DOHH2 (cell line): ENCODE data around the gene RXFP2.

Experiments
- H3F3A ChIP-seq: fragments of 200-600 bp; sonication (generic), shearing (Covaris generic); 2 replicates; pipeline ENCODE4 v1.6.0; 2016; ENCODE audit warnings: antibody characterized with exemption, mild to moderate bottlenecking; ENCODE audit not compliant: control insufficient read depth, insufficient read depth
- H3K27ac ChIP-seq: fragments of 200-600 bp; sonication (generic); 2 replicates; pipeline ENCODE4 v1.5.1; 2014; ENCODE audit warnings: low read depth, mild to moderate bottlenecking, low read length, moderate library complexity
- H3K27me3 ChIP-seq: fragments of 200-600 bp; sonication (generic); 2 replicates; pipeline ENCODE4 v1.6.1; 2014; ENCODE audit warnings: mild to moderate bottlenecking, low read length, mixed read lengths; ENCODE audit not compliant: control insufficient read depth
- H3K36me3 ChIP-seq: fragments of 200-600 bp; sonication (generic); 2 replicates; pipeline ENCODE4 v1.6.1; 2014; ENCODE audit warnings: mild to moderate bottlenecking, low read length, moderate library complexity, mixed read lengths; ENCODE audit not compliant: control insufficient read depth
- H3K4me1 ChIP-seq: fragments of 200-600 bp; sonication (generic); 2 replicates; pipeline ENCODE4 v1.6.1; 2014; ENCODE audit warnings: mild to moderate bottlenecking, low read length, mixed read lengths; ENCODE audit not compliant: control insufficient read depth
- H3K4me2 ChIP-seq: fragments of 200-600 bp; sonication (generic); 2 replicates; pipeline ENCODE4 v1.6.0; 2014; ENCODE audit warnings: mild to moderate bottlenecking, low read length, moderate library complexity
- H3K4me3 ChIP-seq: fragments of 200-600 bp; sonication (generic); 2 replicates; pipeline ENCODE4 v1.5.1; 2014; ENCODE audit warnings: mild to moderate bottlenecking, low read length, mixed read lengths
- H3K79me2 ChIP-seq: fragments of 200-600 bp; sonication (generic); 2 replicates; pipeline ENCODE4 v1.6.1; 2014; ENCODE audit warnings: mild to moderate bottlenecking, low read length, mixed read lengths; ENCODE audit not compliant: control insufficient read depth
- H3K9me2 ChIP-seq: fragments of 200-600 bp; sonication (generic); replicated peaks from 2 replicates; pipeline ENCODE4 v1.6.1; 2014; ENCODE audit warnings: mild to moderate bottlenecking, low read length, mixed read lengths; ENCODE audit not compliant: control insufficient read depth
- H3K9me3 ChIP-seq: fragments of 200-600 bp; sonication (generic); 2 replicates; pipeline ENCODE4 v1.6.1; 2014; ENCODE audit warnings: antibody characterized with exemption, low read length, mixed read lengths; ENCODE audit not compliant: control insufficient read depth, insufficient read depth
- H4K20me1 ChIP-seq: fragments of 200-600 bp; sonication (generic); 2 replicates; pipeline ENCODE4 v1.6.0; 2014; ENCODE audit warnings: low read depth, mild to moderate bottlenecking, antibody characterized with exemption, low read length, moderate library complexity; ENCODE audit not compliant: control insufficient read depth, insufficient read depth
- EZH2phosphoT487 ChIP-seq: fragments of 200-600 bp; sonication (generic); IDR thresholded peaks from 2 replicates; pipeline ENCODE4 v1.6.1; 2017; ENCODE audit warnings: borderline replicate concordance, mild to moderate bottlenecking, antibody characterized with exemption, low read length, moderate library complexity, mixed read lengths
- TF ChIP-seq, protein P1 (sequence below): fragments of 200-600 bp; sonication (generic); IDR thresholded peaks from one replicate; pipeline ENCODE4 v1.5.1; 2014; ENCODE audit warnings: antibody characterized with exemption, mild to moderate bottlenecking, low read depth, low read length; ENCODE audit not compliant: poor library complexity, severe bottlenecking

RXFP2 gene

GRCh38 chr13:31793246-31793645 lies 53.9 kb downstream of the RXFP2 start:
- H3K27ac ChIP-seq, result no peak overlapping the region
- H3K4me3 ChIP-seq, result no peak overlapping the region
- no peaks in the 10 kb centered on the region for H3K4me1 ChIP-seq
- no peaks in the 10 kb centered on the region for H3K9me3 ChIP-seq
- H3K4me2 ChIP-seq, result no peak overlapping the region
- H3K9me2 ChIP-seq, result no peaks in the 10 kb centered on the region
- no peaks in the 10 kb centered on the region for H3K27me3 ChIP-seq
- no peaks in the 10 kb centered on the region for H4K20me1 ChIP-seq
- H3K36me3 ChIP-seq, result no peaks in the 10 kb centered on the region
- no peaks in the 10 kb centered on the region for H3F3A ChIP-seq
- TF ChIP-seq, protein P1, sequence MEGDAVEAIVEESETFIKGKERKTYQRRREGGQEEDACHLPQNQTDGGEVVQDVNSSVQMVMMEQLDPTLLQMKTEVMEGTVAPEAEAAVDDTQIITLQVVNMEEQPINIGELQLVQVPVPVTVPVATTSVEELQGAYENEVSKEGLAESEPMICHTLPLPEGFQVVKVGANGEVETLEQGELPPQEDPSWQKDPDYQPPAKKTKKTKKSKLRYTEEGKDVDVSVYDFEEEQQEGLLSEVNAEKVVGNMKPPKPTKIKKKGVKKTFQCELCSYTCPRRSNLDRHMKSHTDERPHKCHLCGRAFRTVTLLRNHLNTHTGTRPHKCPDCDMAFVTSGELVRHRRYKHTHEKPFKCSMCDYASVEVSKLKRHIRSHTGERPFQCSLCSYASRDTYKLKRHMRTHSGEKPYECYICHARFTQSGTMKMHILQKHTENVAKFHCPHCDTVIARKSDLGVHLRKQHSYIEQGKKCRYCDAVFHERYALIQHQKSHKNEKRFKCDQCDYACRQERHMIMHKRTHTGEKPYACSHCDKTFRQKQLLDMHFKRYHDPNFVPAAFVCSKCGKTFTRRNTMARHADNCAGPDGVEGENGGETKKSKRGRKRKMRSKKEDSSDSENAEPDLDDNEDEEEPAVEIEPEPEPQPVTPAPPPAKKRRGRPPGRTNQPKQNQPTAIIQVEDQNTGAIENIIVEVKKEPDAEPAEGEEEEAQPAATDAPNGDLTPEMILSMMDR, result no peak
- TF ChIP-seq EZH2phosphoT487, result no peak
- H3K79me2 ChIP-seq, result no peaks in the 10 kb centered on the region

DNA sequence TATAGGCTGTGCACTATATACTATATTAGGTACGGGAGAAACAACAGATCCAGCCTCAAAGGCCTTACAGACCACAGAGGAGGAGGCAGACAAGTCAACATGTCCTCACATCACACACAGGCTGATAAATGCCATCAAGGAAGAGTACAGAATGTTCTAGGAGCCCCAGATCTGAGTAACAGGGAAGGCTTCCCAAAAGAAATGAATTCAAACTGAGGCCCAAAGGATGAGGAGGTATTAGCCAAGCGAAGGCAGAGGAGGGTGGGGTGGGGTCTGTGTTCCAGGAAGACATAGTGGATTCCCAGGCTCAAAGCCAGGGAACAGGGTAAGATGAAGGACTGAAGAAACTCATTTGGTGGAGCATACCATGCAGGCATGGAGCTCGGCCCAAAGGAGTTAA lies 55.1 kb downstream of the RXFP2 start:
- no peaks in the 10 kb centered on the region for H3F3A ChIP-seq

DNA sequence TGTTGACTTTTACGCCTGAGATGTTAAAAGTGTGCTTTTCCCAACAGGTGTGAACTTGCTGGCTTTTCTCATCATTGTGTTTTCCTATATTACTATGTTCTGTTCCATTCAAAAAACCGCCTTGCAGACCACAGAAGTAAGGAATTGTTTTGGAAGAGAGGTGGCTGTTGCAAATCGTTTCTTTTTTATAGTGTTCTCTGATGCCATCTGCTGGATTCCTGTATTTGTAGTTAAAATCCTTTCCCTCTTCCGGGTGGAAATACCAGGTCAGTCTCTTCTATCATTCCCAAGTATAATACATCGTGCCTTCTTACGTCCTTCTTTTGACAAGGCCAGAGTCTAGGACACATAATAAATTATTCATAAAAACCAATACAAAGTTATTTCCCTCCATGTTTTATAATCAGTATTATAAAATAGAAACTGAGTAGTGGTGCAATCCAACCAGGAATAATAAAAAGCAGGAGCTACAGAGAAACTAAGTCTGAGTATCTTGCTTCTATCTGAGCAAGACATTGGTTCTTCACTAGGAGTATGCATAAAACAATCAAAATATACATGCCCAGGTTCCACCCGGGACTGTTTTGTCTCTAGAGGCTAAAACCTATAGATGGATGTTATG lies 57.9 kb downstream of the RXFP2 start:
- Histone ChIP-seq H3F3A (no peaks in the 10 kb centered on the region), H3K9me3 (no peaks in the 10 kb centered on the region), H3K36me3 (no peaks in the 10 kb centered on the region), H3K9me2 (no peaks in the 10 kb centered on the region), H3K79me2 (no peaks in the 10 kb centered on the region), H4K20me1 (no peaks in the 10 kb centered on the region), H3K27ac (no peak overlapping the region), H3K4me3 (no peak overlapping the region), H3K4me1 (no peaks in the 10 kb centered on the region), H3K4me2 (no peak overlapping the region), H3K27me3 (no peaks in the 10 kb centered on the region)
- TF ChIP-seq, protein P1, result peak; percentile 22
- no peak for TF ChIP-seq EZH2phosphoT487

More for the DNA sequence above, 55.1 kb downstream of the RXFP2 start:
- TF ChIP-seq EZH2phosphoT487, result no peak
- TF ChIP-seq, protein P1, result no peak
- Histone ChIP-seq H3K27me3 (no peaks in the 10 kb centered on the region), H3K9me2 (no peaks in the 10 kb centered on the region), H4K20me1 (no peaks in the 10 kb centered on the region), H3K27ac (no peak overlapping the region), H3K4me3 (no peak overlapping the region), H3K4me1 (no peaks in the 10 kb centered on the region), H3K36me3 (no peaks in the 10 kb centered on the region), H3K9me3 (no peaks in the 10 kb centered on the region), H3K79me2 (no peaks in the 10 kb centered on the region), H3K4me2 (no peak overlapping the region)
